H9 (cell line): ENCODE results near the gene GAL3ST2. TPM values are rescaled to one million over a fixed set of nuclear protein-coding genes. Genes with fewer than 3 reads are reported as not detected.

Experiments
- DNase-seq: peaks from one replicate; pipeline ENCODE4 v3.0.0-alpha.2; 2017
- H2AFZ ChIP-seq: one replicate; pipeline ENCODE4 v1.6.1; 2013; ENCODE audit warnings: mild to moderate bottlenecking, low read length, control low read depth, moderate library complexity
- H2AK5ac ChIP-seq: 2 replicates; pipeline ENCODE4 v1.6.1; 2013; ENCODE audit warnings: low read length, control low read depth, mixed read lengths; ENCODE audit not compliant: insufficient read length
- H2BK120ac ChIP-seq: one replicate; pipeline ENCODE4 v1.6.1; 2013; ENCODE audit warnings: low read depth, mild to moderate bottlenecking, low read length, control low read depth, inconsistent platforms; ENCODE audit not compliant: poor library complexity, severe bottlenecking
- H2BK12ac ChIP-seq: 2 replicates; pipeline ENCODE4 v1.6.1; 2013; ENCODE audit warnings: low read length, control low read depth, mixed read lengths, low read depth; ENCODE audit not compliant: insufficient read length
- H2BK15ac ChIP-seq: 2 replicates; pipeline ENCODE4 v1.6.1; 2013; ENCODE audit warnings: low read depth, low read length, control low read depth
- H2BK20ac ChIP-seq: one replicate; pipeline ENCODE4 v1.6.1; 2013; ENCODE audit warnings: low read depth, mild to moderate bottlenecking, low read length, control low read depth, inconsistent platforms; ENCODE audit not compliant: poor library complexity, severe bottlenecking
- H2BK5ac ChIP-seq: 2 replicates; pipeline ENCODE4 v1.6.1; 2013; ENCODE audit warnings: low read length, control low read depth, mixed read lengths; ENCODE audit not compliant: insufficient read length
- H3K14ac ChIP-seq: 2 replicates; pipeline ENCODE4 v1.6.1; 2013; ENCODE audit warnings: low read length, control low read depth; ENCODE audit not compliant: insufficient read depth
- H3K18ac ChIP-seq: 2 replicates; pipeline ENCODE4 v1.6.1; 2013; ENCODE audit warnings: low read depth, mild to moderate bottlenecking, mixed read lengths, low read length, control low read depth; ENCODE audit not compliant: insufficient read length
- H3K23ac ChIP-seq: 2 replicates; pipeline ENCODE4 v1.6.1; 2013; ENCODE audit warnings: low read length, control low read depth, mixed read lengths, low read depth; ENCODE audit not compliant: insufficient read length
- H3K23me2 ChIP-seq: 2 replicates; pipeline ENCODE4 v1.6.1; 2013; ENCODE audit warnings: low read depth, mild to moderate bottlenecking, mixed read lengths, low read length, control low read depth; ENCODE audit not compliant: insufficient read length, poor library complexity, severe bottlenecking
- H3K27ac ChIP-seq: 2 replicates; pipeline ENCODE4 v1.5.1; 2013; ENCODE audit warnings: low read length, control low read depth, mixed read lengths, low read depth; ENCODE audit not compliant: insufficient read length
- H3K27me3 ChIP-seq: 2 replicates; pipeline ENCODE4 v1.6.1; 2013; ENCODE audit warnings: low read length, control low read depth, inconsistent platforms; ENCODE audit not compliant: insufficient read depth
- H3K4ac ChIP-seq: 2 replicates; pipeline ENCODE4 v1.6.1; 2013; ENCODE audit warnings: low read depth, mild to moderate bottlenecking, control low read depth, inconsistent platforms, low read length, moderate library complexity
- H3K4me1 ChIP-seq: 2 replicates; pipeline ENCODE4 v1.6.1; 2013; ENCODE audit warnings: low read length, control low read depth, inconsistent platforms; ENCODE audit not compliant: insufficient read depth
- H3K4me2 ChIP-seq: 2 replicates; pipeline ENCODE4 v1.6.1; 2013; ENCODE audit warnings: low read length, control low read depth, mixed read lengths; ENCODE audit not compliant: insufficient read length, insufficient read depth
- H3K56ac ChIP-seq: 2 replicates; pipeline ENCODE4 v1.6.1; 2013; ENCODE audit warnings: low read depth, mild to moderate bottlenecking, mixed read lengths, low read length, control low read depth; ENCODE audit not compliant: insufficient read length
- H3K79me1 ChIP-seq: 2 replicates; pipeline ENCODE4 v1.6.1; 2013; ENCODE audit warnings: low read depth, mild to moderate bottlenecking, moderate library complexity, low read length, control low read depth, inconsistent platforms; ENCODE audit not compliant: insufficient read depth, poor library complexity, severe bottlenecking
- H3K79me2 ChIP-seq: 2 replicates; pipeline ENCODE4 v1.6.1; 2013; ENCODE audit warnings: low read length, control low read depth, inconsistent platforms; ENCODE audit not compliant: insufficient read depth
- H3K9ac ChIP-seq: 2 replicates; pipeline ENCODE4 v1.6.1; 2013; ENCODE audit warnings: low read length, control low read depth, mixed read lengths; ENCODE audit not compliant: insufficient read length; ENCODE audit errors: extremely low read depth
- H3K9me3 ChIP-seq: one replicate; pipeline ENCODE4 v1.6.1; 2013; ENCODE audit warnings: low read depth, low read length, inconsistent platforms; ENCODE audit not compliant: control insufficient read depth
- H3T11ph ChIP-seq: one replicate; pipeline ENCODE4 v1.6.1; 2013; ENCODE audit warnings: mild to moderate bottlenecking, low read length, control low read depth, inconsistent platforms
- H4K20me1 ChIP-seq: one replicate; pipeline ENCODE4 v1.6.1; 2013; ENCODE audit not compliant: control insufficient read depth, insufficient read length, insufficient read depth
- H4K5ac ChIP-seq: 2 replicates; pipeline ENCODE4 v1.6.1; 2013; ENCODE audit warnings: low read depth, mild to moderate bottlenecking, mixed read lengths, low read length, control low read depth; ENCODE audit not compliant: insufficient read length
- H4K8ac ChIP-seq: replicated peaks from 2 replicates; pipeline ENCODE4 v1.6.1; 2013; ENCODE audit warnings: low read length, control low read depth, mixed read lengths, low read depth; ENCODE audit not compliant: insufficient read length
- H4K91ac ChIP-seq: 2 replicates; pipeline ENCODE4 v1.6.1; 2013; ENCODE audit warnings: low read depth, mild to moderate bottlenecking, moderate library complexity, mixed read lengths, low read length, control low read depth; ENCODE audit not compliant: insufficient read length
- H3K27ac Mint-ChIP-seq, 3 experiments: 2 replicates in 2 of 3; 3 replicates in 1 of 3; pipeline ENCODE4 v1.8.0; 2020 to 2021; ENCODE audit warnings: mixed read lengths in 3 of 3, mild to moderate bottlenecking in 1 of 3, moderate library complexity in 1 of 3
- H3K27me3 Mint-ChIP-seq: 2 replicates; pipeline ENCODE4 v1.8.0; 2021; ENCODE audit warnings: low read depth, mild to moderate bottlenecking, moderate library complexity, mixed read lengths
- H3K36me3 Mint-ChIP-seq, 3 experiments: 2 replicates in 2 of 3; 3 replicates in 1 of 3; pipeline ENCODE4 v1.8.0; 2020 to 2021; ENCODE audit warnings: low read depth in 3 of 3, mixed read lengths in 3 of 3; ENCODE audit not compliant: insufficient read depth in 1 of 3
- H3K4me1 Mint-ChIP-seq, 2 experiments: 2 replicates each; pipeline ENCODE4 v1.8.0; 2020; ENCODE audit warnings: mixed read lengths in 2 of 2
- H3K4me3 Mint-ChIP-seq, 2 experiments: 2 replicates in 1 of 2; 3 replicates in 1 of 2; pipeline ENCODE4 v1.8.0; 2020 to 2021; ENCODE audit warnings: mild to moderate bottlenecking in 2 of 2, mixed read lengths in 2 of 2, moderate library complexity in 1 of 2
- H3K9me3 Mint-ChIP-seq, 2 experiments: 2 replicates in 1 of 2; 3 replicates in 1 of 2; pipeline ENCODE4 v1.8.0; 2020; ENCODE audit warnings: mild to moderate bottlenecking in 2 of 2, mixed read lengths in 2 of 2, moderate library complexity in 1 of 2
- CTCF ChIP-seq: fragments of 200-600 bp; sonication (generic); conservative IDR thresholded peaks from 3 replicates; pipeline ENCODE4 v1.8.0; 2021; ENCODE audit warnings: antibody characterized with exemption, mild to moderate bottlenecking
- WGBS: extraction: QIAGEN DNeasy Blood & Tissue Kit; methylation state at CpG from one replicate; pipeline ENCODE4 v1.1.7; 2013; ENCODE audit warnings: missing lambda C conversion rate, low lambda C conversion rate, mixed read lengths; ENCODE audit not compliant: insufficient read length; ENCODE audit errors: extremely low coverage; 5-methylcytosine and 5-hydroxymethylcytosine counted together
- total RNA-seq: library from RNA; stranded (reverse); gene quantifications from 2 replicates; pipeline ENCODE4 v1.2.1, GENCODE V29; 2021

Gene GAL3ST2
- total RNA-seq, 1 experiment from 2014 or later: 0.33 TPM

- Mint-ChIP-seq H3K27ac (no peak overlapping the region), H3K4me1 (peaks cover 14 to 35% of the 10 kb centered on the region in 2 experiments), H3K4me3 (no peak overlapping the region), H3K27me3 (peaks cover 45% of the 10 kb centered on the region), H3K36me3 (peaks cover 0 to 1% (median 0%) of the 10 kb centered on the region in 3 experiments; a peak in 1 of 7 replicates), H3K9me3 (peaks cover 0 to 4% of the 10 kb centered on the region in 2 experiments; a peak in 1 of 5 replicates)
- Histone ChIP-seq H4K5ac (no peak overlapping the region), H2AK5ac (no peak overlapping the region), H4K91ac (no peak overlapping the region), H3K9me3 (no peaks in the 10 kb centered on the region), H2BK20ac (no peak overlapping the region), H3K27me3 (peaks cover 2% of the 10 kb centered on the region; the same call in 1 of the 2 replicates), H2BK5ac (no peak overlapping the region), H3T11ph (no peak overlapping the region), H3K14ac (no peak overlapping the region; the same call in 1 of the 2 replicates), H3K79me2 (no peaks in the 10 kb centered on the region), H2AFZ (no peak overlapping the region), H3K23ac (no peak overlapping the region), H3K9ac (no peak overlapping the region), H3K18ac (no peak overlapping the region), H3K4ac (no peak overlapping the region), H2BK12ac (no peak overlapping the region), H2BK15ac (no peak overlapping the region), H4K20me1 (no peaks in the 10 kb centered on the region), H3K27ac (no peak overlapping the region), H4K8ac (no peak overlapping the region), H3K4me2 (no peak overlapping the region), H3K4me1 (no peaks in the 10 kb centered on the region; the same call in 1 of the 2 replicates), H2BK120ac (no peak overlapping the region), H3K79me1 (no peaks in the 10 kb centered on the region), H3K23me2 (no peaks in the 10 kb centered on the region), H3K56ac (no peak overlapping the region)
- no peak for TF ChIP-seq CTCF
- DNase-seq: peak; percentile 35
- no CpG with 5 or more reads among the region's 28 CpGs for WGBS
Observed at GRCh38 chr2:241841181-241842066, 64.8 kb downstream of the GAL3ST2 start.
